Measurements from ENCODE around the gene METTL1. TPM values are rescaled to one million over a fixed set of nuclear protein-coding genes. Genes with fewer than 3 reads are reported as not detected.
"Not testable (repeated sequence)": the region's sequence is repeated elsewhere in the genome, so short reads cannot be mapped to it uniquely, and the experiment has no call there.

METTL1 gene
- polyA plus RNA-seq (2011; rRNA removed) (20.1 and 23.5 TPM in 2 replicates), polyA minus RNA-seq (2011; rRNA and poly(A)+ RNA removed) (22.8 and 26.3 TPM in 2 replicates)

DNA sequence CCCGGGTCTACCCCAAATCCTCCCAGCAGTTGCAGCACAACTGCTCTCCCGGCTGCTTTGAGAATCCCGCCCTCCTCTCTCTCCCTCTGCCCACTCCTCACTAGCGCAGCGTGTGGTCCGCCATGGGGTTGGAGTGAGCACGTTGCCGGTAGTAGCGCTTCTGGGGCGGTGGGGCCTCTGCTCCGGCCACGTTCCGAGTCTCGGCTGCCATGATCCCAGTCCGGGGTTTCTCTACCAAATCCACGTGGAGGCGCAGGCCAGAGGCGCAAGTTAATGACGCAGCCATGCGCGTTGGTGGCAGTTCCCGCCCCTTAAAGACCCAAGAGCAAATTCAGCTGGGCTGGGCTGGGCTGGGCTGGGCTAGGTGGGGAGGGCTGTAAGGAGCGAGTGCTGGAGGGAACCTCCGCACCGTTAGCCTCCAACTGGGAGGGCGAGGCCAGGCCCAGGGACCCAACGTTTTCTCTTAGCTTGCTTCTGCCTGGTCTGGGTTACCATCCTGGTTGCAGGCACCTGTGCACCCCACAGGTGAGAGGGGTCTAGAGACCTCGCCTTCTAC is at the start of gene METTL1:
METTL1 (minus strand) TSS at position 233 of the 556 bp plus-strand sequence; CDS start at position 211, 22 bp downstream.
- TF ChIP-seq, protein P1, sequence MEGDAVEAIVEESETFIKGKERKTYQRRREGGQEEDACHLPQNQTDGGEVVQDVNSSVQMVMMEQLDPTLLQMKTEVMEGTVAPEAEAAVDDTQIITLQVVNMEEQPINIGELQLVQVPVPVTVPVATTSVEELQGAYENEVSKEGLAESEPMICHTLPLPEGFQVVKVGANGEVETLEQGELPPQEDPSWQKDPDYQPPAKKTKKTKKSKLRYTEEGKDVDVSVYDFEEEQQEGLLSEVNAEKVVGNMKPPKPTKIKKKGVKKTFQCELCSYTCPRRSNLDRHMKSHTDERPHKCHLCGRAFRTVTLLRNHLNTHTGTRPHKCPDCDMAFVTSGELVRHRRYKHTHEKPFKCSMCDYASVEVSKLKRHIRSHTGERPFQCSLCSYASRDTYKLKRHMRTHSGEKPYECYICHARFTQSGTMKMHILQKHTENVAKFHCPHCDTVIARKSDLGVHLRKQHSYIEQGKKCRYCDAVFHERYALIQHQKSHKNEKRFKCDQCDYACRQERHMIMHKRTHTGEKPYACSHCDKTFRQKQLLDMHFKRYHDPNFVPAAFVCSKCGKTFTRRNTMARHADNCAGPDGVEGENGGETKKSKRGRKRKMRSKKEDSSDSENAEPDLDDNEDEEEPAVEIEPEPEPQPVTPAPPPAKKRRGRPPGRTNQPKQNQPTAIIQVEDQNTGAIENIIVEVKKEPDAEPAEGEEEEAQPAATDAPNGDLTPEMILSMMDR (IDR thresholded peaks at IDR 0.05; ENCODE audit: low read depth, low read length): no peak
- ChIA-PET CTCF (interaction anchor here (1.0 to 1.3 kb wide), 2 partner anchors 11 to 15 kb away, joined by 3 to 6 read pairs; partner anchors contain the start of gene TSFM), POLR2A (interaction anchor here (0.6 to 1.2 kb wide), 5 partner anchors 17 to 92 kb away, joined by 3 to 8 read pairs (median 5); partner anchors contain the start of genes CDK4, MARCHF9 and TSPAN31)
- Histone ChIP-seq H3K9me3 (ENCODE audit: control insufficient read depth, insufficient read depth, low read length) (no peaks in the 10 kb centered on the region; the same call in 1 of the 2 replicates), H3K27me3 (ENCODE audit: control insufficient read depth, insufficient read depth, low read length) (peaks cover under 1% of the 10 kb centered on the region), H3K4me3 (ENCODE audit: low read depth, low read length) (peak within 1 kb of the TSS; percentile 98), H3K27ac (ENCODE audit: low read depth, low read length) (peak within 1 kb of the TSS; percentile 99)
- peak; percentile 83 for DNase-seq (ENCODE audit: low read depth, low spot score)

DNA sequence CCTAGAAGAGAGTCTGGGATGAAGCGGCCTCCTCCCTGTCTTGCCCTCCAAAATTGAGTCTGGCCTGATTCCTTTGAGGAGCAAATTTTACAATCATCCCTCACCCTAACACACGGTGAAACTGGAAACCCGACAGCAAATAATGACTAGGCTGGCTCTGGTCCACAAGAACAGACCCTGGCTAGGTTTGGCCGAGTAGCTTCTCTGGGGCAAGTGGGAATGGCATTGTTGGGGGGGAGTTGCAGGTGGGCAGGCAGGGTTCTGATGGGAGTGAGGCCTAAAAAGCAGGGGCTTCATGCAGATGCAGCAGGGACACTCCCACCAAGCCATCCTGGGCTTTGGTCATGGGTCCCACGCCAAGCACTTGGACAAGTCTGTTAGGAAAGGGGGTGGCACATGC is 49.1 kb upstream of the METTL1 start:
- H3K9me3 ChIP-seq (ENCODE audit: control insufficient read depth, insufficient read depth, low read length); CTCF ChIA-PET; DNase-seq (ENCODE audit: low read depth, low spot score); H3K27ac ChIP-seq (ENCODE audit: low read depth, low read length); POLR2A ChIA-PET; H3K4me3 ChIP-seq (ENCODE audit: low read depth, low read length); H3K27me3 ChIP-seq (ENCODE audit: control insufficient read depth, insufficient read depth, low read length): not testable (repeated sequence)

GRCh38 chr12:57820119-57820518 is 48.2 kb upstream of the METTL1 start:
- H3K27me3 ChIP-seq (ENCODE audit: control insufficient read depth, insufficient read depth, low read length); H3K9me3 ChIP-seq (ENCODE audit: control insufficient read depth, insufficient read depth, low read length); CTCF ChIA-PET; H3K27ac ChIP-seq (ENCODE audit: low read depth, low read length); H3K4me3 ChIP-seq (ENCODE audit: low read depth, low read length); DNase-seq (ENCODE audit: low read depth, low spot score): not testable (repeated sequence)
- POLR2A ChIA-PET: interaction anchor here (0.7 kb wide), 1 partner anchor 57 kb away, joined by 7 read pairs; no protein-coding TSS in a partner anchor

GRCh38 chr12:57817990-57818331 is 46.1 kb upstream of the METTL1 start:
- not testable (repeated sequence) for H3K27me3 ChIP-seq (ENCODE audit: control insufficient read depth, insufficient read depth, low read length); H3K27ac ChIP-seq (ENCODE audit: low read depth, low read length); H3K4me3 ChIP-seq (ENCODE audit: low read depth, low read length); DNase-seq (ENCODE audit: low read depth, low spot score); H3K9me3 ChIP-seq (ENCODE audit: control insufficient read depth, insufficient read depth, low read length)
- CTCF ChIA-PET: interaction anchor here (0.8 to 4.0 kb wide), 5 partner anchors 15 to 88 kb away, joined by 3 to 22 read pairs (median 4); no protein-coding TSS in a partner anchor
- POLR2A ChIA-PET: interaction anchor here (1.3 kb wide), 1 partner anchor 29 kb away, joined by 4 read pairs; the partner anchor contains the start of gene CTDSP2

DNA sequence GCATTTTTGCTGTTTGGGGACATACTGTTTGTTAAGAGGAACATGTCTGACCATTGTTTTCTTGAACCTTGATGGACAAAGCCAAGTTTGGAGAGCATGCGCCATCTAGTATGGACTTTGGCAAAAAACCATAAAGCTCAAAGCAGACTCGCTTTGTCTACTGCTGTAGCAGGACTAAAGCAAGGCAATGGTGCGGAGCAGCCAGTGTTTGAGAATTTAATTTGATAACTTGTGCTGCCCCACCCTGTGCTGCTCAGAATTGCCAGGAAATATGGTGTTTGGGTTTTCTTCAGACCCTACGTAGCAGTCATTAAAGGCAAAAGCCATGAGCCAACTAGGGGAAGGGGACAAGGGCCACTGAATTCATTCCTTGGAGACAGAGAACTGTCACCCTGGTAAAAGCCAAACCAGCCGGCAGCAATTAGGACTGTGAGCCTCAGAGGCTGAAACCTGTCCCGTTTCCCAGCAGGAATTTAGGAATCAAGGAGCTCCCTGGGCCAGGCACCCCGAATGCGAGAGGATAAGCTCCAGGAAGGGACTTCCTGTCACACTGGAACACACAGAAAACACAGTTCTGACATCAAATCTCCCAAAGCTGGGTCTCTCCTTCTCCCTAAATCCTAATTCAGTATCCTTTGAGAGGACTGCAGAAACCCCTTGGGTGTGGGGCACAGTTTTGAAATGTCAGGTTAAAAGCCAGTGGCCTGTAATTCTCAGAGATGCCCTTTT is 45.5 kb upstream of the METTL1 start:
- TF ChIP-seq, protein P1 (IDR thresholded peaks at IDR 0.05; ENCODE audit: low read depth, low read length): no peak
- Histone ChIP-seq H3K27me3 (ENCODE audit: control insufficient read depth, insufficient read depth, low read length) (no peaks in the 10 kb centered on the region), H3K27ac (ENCODE audit: low read depth, low read length) (peak overlapping the region; percentile 21), H3K4me3 (ENCODE audit: low read depth, low read length) (no peak overlapping the region), H3K9me3 (ENCODE audit: control insufficient read depth, insufficient read depth, low read length) (no peaks in the 10 kb centered on the region)
- ChIA-PET POLR2A (interaction anchor here (1.2 kb wide), 1 partner anchor 8 kb away, joined by 3 read pairs; no protein-coding TSS in a partner anchor), CTCF (interaction anchor here (0.9 to 4.0 kb wide), 4 partner anchors 14 to 89 kb away, joined by 3 to 22 read pairs (median 7); no protein-coding TSS in a partner anchor)
- DNase-seq (ENCODE audit: low read depth, low spot score): no peak

DNA sequence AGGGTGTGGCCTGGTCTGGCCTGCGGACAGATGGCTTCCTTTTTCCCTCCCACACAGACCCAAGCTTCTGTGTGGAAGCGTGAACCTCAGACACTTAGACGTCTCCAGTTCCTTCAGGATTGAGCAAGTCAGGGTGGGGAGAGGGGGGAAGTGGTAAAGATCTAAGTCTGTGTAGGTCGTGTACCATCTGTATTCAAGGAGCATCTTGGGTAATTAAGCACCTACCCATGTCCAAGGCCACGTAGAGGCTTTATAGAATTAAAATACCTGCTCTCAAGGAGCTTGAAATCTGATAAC is 44.9 kb upstream of the METTL1 start:
- Histone ChIP-seq H3K27me3 (ENCODE audit: control insufficient read depth, insufficient read depth, low read length) (no peaks in the 10 kb centered on the region), H3K9me3 (ENCODE audit: control insufficient read depth, insufficient read depth, low read length) (no peaks in the 10 kb centered on the region), H3K4me3 (ENCODE audit: low read depth, low read length) (no peak overlapping the region), H3K27ac (ENCODE audit: low read depth, low read length) (no peak overlapping the region)
- no peak for DNase-seq (ENCODE audit: low read depth, low spot score)
- CTCF ChIA-PET: interaction anchor here (1.7 to 4.0 kb wide), 2 partner anchors 14 to 88 kb away, joined by 14 to 22 read pairs; no protein-coding TSS in a partner anchor
- POLR2A ChIA-PET: interaction anchor here (0.8 to 1.2 kb wide), 2 partner anchors 8 to 28 kb away, joined by 3 read pairs; no protein-coding TSS in a partner anchor
- TF ChIP-seq, protein P1 (IDR thresholded peaks at IDR 0.05; ENCODE audit: low read depth, low read length): no peak

Measured in AG04450 (cell line).